Hepatocyte (in vitro differentiated cells): Measurements from ENCODE around the gene ARIH2. TPM values are rescaled to one million over a fixed set of nuclear protein-coding genes. Genes with fewer than 3 reads are reported as not detected.

ENCODE experiments used
- DNase-seq: peaks from one replicate; pipeline ENCODE4 v3.0.0-alpha.2; 2016; ENCODE audit warnings: low spot score
- H2AFZ ChIP-seq: fragments of 200-600 bp; sonication (generic); 2 replicates; pipeline ENCODE4 v1.6.0; 2016; ENCODE audit warnings: antibody characterized with exemption, mild to moderate bottlenecking
- H3K27ac ChIP-seq: fragments of 200-600 bp; sonication (generic); 2 replicates; pipeline ENCODE4 v1.5.1; 2016; ENCODE audit warnings: mild to moderate bottlenecking
- H3K27me3 ChIP-seq: fragments of 200-600 bp; sonication (generic); 2 replicates; pipeline ENCODE4 v1.6.1; 2016
- H3K36me3 ChIP-seq: fragments of 200-600 bp; sonication (generic); replicated peaks from 2 replicates; pipeline ENCODE4 v1.5.1; 2016; ENCODE audit warnings: low read depth; ENCODE audit not compliant: insufficient read depth
- H3K4me1 ChIP-seq: fragments of 200-600 bp; sonication (generic); 2 replicates; pipeline ENCODE4 v1.5.1; 2016; ENCODE audit warnings: mild to moderate bottlenecking, moderate library complexity; ENCODE audit not compliant: insufficient read depth
- H3K4me2 ChIP-seq: fragments of 200-600 bp; sonication (generic); 2 replicates; pipeline ENCODE4 v1.6.0; 2016
- H3K4me3 ChIP-seq: fragments of 200-600 bp; sonication (generic); 2 replicates; pipeline ENCODE4 v1.5.1; 2016; ENCODE audit warnings: mild to moderate bottlenecking
- H3K79me2 ChIP-seq: fragments of 200-600 bp; sonication (generic); 2 replicates; pipeline ENCODE4 v1.6.0; 2017; ENCODE audit warnings: mild to moderate bottlenecking
- H3K9me2 ChIP-seq: fragments of 200-600 bp; sonication (generic); replicated peaks from 2 replicates; pipeline ENCODE4 v1.6.0; 2017; ENCODE audit warnings: mild to moderate bottlenecking; ENCODE audit not compliant: insufficient read depth
- H3K9me3 ChIP-seq: fragments of 200-600 bp; sonication (generic); 2 replicates; pipeline ENCODE4 v1.5.1; 2016; ENCODE audit warnings: low read depth, mild to moderate bottlenecking
- H4K20me1 ChIP-seq: fragments of 200-600 bp; sonication (generic); 2 replicates; pipeline ENCODE4 v1.6.0; 2016; ENCODE audit warnings: mild to moderate bottlenecking; ENCODE audit not compliant: insufficient read depth, poor library complexity, severe bottlenecking
- CTCF ChIP-seq: fragments of 200-600 bp; sonication (generic); IDR thresholded peaks from 2 replicates; pipeline ENCODE4 v1.5.1; 2016; ENCODE audit warnings: antibody characterized with exemption, mild to moderate bottlenecking; ENCODE audit not compliant: poor library complexity
- EZH2 ChIP-seq: fragments of 200-600 bp; sonication (generic); IDR thresholded peaks from 2 replicates; pipeline ENCODE4 v1.6.1; 2016; ENCODE audit warnings: antibody characterized with exemption, mild to moderate bottlenecking, borderline replicate concordance
- EZH2phosphoT487 ChIP-seq: fragments of 200-600 bp; sonication (generic); IDR thresholded peaks from one replicate; pipeline ENCODE4 v1.6.1; 2018; ENCODE audit warnings: antibody characterized with exemption, mild to moderate bottlenecking, low read depth, moderate library complexity; ENCODE audit not compliant: unreplicated experiment, severe bottlenecking
- WGBS: methylation state at CpG from one replicate; pipeline ENCODE4 v1.1.6; 2016; ENCODE audit warnings: low lambda C conversion rate; ENCODE audit errors: missing lambda C conversion rate; 5-methylcytosine and 5-hydroxymethylcytosine counted together
- polyA plus RNA-seq: library from polyadenylated mRNA; unstranded; fragments of >200 nt; fragmentation: Nextera tagmentation; extraction: Ambion mirVana; gene quantifications from 2 replicates; pipeline ENCODE4 v1.2.1, GENCODE V29; 2016
- total RNA-seq: library from RNA; depleted of rRNA; stranded (reverse); fragments of >200 nt; gene quantifications from 2 replicates; pipeline ENCODE4 v1.2.3, GENCODE V29; 2014

Gene ARIH2
- total and polyA plus RNA-seq, 2 experiments from 2014 or later, result 41.7 to 60.9 TPM

GRCh38 chr3:48982016-48982415 lies 63.4 kb downstream of the ARIH2 start:
- H3K27ac ChIP-seq, result no peak overlapping the region
- H3K4me1 ChIP-seq, result no peaks in the 10 kb centered on the region
- no peak overlapping the region for H2AFZ ChIP-seq
- no peaks in the 10 kb centered on the region for H3K79me2 ChIP-seq
- H3K9me3 ChIP-seq, result no peaks in the 10 kb centered on the region
- H4K20me1 ChIP-seq, result no peaks in the 10 kb centered on the region
- no peaks in the 10 kb centered on the region for H3K36me3 ChIP-seq
- no peaks in the 10 kb centered on the region for H3K27me3 ChIP-seq
- TF ChIP-seq EZH2phosphoT487 (no peak), EZH2 (no peak), CTCF (no peak)
- H3K9me2 ChIP-seq, result no peaks in the 10 kb centered on the region
- DNase-seq, result no peak
- H3K4me3 ChIP-seq, result no peak overlapping the region
- H3K4me2 ChIP-seq, result no peak overlapping the region

- Histone ChIP-seq H3K79me2 (no peaks in the 10 kb centered on the region), H3K9me2 (no peaks in the 10 kb centered on the region), H2AFZ (no peak overlapping the region), H3K9me3 (no peaks in the 10 kb centered on the region), H3K4me3 (no peak overlapping the region), H3K4me1 (no peaks in the 10 kb centered on the region), H3K36me3 (no peaks in the 10 kb centered on the region), H3K27me3 (no peaks in the 10 kb centered on the region), H3K27ac (no peak overlapping the region), H3K4me2 (no peak overlapping the region), H4K20me1 (no peaks in the 10 kb centered on the region)
- TF ChIP-seq EZH2phosphoT487 (no peak), CTCF (no peak), EZH2 (no peak)
- 90% methylated on average over 5 of the region's 5 CpGs for WGBS
- DNase-seq, result no peak
Measured at GRCh38 chr3:48982686-48983085, 64.0 kb downstream of the ARIH2 start.

GRCh38 chr3:48983096-48983495 lies 64.5 kb downstream of the ARIH2 start:
- no peaks in the 10 kb centered on the region for H4K20me1 ChIP-seq
- DNase-seq, result no peak
- 93% methylated on average over 4 of the region's 4 CpGs for WGBS
- H3K9me3 ChIP-seq, result no peaks in the 10 kb centered on the region
- H3K27ac ChIP-seq, result no peak overlapping the region
- no peaks in the 10 kb centered on the region for H3K4me1 ChIP-seq
- no peak overlapping the region for H3K4me2 ChIP-seq
- H3K36me3 ChIP-seq, result no peaks in the 10 kb centered on the region
- H3K9me2 ChIP-seq, result no peaks in the 10 kb centered on the region
- H3K4me3 ChIP-seq, result no peak overlapping the region
- TF ChIP-seq EZH2phosphoT487 (no peak), CTCF (no peak)
- no peak overlapping the region for H2AFZ ChIP-seq
- no peaks in the 10 kb centered on the region for H3K27me3 ChIP-seq
- peaks cover under 1% of the 10 kb centered on the region for H3K79me2 ChIP-seq

GRCh38 chr3:48984663-48985062 lies 66.0 kb downstream of the ARIH2 start:
- no peaks in the 10 kb centered on the region for H3K36me3 ChIP-seq
- no peak overlapping the region for H3K4me2 ChIP-seq
- no peaks in the 10 kb centered on the region for H3K9me3 ChIP-seq
- no peaks in the 10 kb centered on the region for H3K27me3 ChIP-seq
- DNase-seq, result no peak
- H4K20me1 ChIP-seq, result no peaks in the 10 kb centered on the region
- H3K4me1 ChIP-seq, result peaks cover 7% of the 10 kb centered on the region
- no peaks in the 10 kb centered on the region for H3K9me2 ChIP-seq
- H3K27ac ChIP-seq, result no peak overlapping the region
- H2AFZ ChIP-seq, result no peak overlapping the region
- no peak overlapping the region for H3K4me3 ChIP-seq
- peaks cover 10% of the 10 kb centered on the region for H3K79me2 ChIP-seq
- TF ChIP-seq EZH2phosphoT487 (no peak), EZH2 (no peak), CTCF (no peak)
